NCI-H128 (cell line): ENCODE results near the gene LRTM2.

Source experiments
- DNase-seq: peaks from one replicate; lab custom pipeline; 2025; ENCODE audit not compliant: unreplicated experiment; lab: John Stamatoyannopoulos, UW

Gene LRTM2

DNA sequence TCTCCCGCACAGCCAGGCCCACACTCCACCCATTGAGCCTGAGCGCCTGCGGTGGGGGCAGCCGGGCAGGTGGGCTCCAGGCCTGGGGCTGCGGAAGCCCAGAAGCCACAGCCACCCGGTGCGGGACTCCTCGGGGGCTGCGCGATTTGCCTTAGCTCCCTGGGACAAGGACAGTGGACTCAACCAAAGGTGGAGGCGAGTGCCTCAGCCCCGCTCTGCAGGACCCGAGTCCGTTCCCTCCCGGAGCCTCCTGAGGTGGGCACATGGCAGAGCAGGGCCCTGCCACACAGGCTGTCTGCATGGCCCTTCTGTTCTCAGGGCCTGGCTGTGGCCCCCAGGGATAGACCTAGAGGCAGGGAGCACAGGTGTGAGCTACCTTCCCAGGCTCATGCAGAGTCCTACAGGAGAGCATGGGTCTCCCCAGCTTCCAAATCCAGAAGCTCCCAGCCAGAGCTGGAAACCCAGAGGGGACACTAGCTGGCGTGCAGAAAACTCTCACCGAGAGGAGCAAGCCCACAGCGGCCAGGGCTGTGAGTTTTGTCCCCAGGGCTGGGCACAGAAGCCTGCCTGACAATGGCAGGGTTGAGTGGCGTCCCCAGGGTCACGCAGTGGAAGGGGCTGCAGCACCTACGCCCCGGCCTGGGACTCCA lies 22.2 kb upstream of the LRTM2 start:
- DNase-seq: no peak

DNA sequence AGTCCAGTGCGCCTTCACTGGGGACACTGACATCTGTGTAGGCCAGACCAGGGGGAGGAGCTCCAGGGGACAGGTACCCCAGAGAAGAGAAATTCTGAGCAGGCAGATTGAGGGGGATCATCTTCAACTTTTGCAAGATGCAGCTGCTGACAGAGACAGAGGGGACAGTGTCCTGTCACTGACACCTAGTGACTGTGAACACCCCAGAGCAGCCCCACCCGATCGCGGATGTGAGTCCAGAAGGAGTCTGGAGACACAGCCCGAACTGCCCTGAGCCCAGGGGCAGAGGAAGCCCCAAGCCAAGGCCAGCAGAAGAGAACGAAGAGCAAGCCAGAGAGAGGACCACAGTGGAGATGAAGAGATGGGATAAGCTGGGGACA lies 21.7 kb upstream of the LRTM2 start:
- no peak for DNase-seq

DNA sequence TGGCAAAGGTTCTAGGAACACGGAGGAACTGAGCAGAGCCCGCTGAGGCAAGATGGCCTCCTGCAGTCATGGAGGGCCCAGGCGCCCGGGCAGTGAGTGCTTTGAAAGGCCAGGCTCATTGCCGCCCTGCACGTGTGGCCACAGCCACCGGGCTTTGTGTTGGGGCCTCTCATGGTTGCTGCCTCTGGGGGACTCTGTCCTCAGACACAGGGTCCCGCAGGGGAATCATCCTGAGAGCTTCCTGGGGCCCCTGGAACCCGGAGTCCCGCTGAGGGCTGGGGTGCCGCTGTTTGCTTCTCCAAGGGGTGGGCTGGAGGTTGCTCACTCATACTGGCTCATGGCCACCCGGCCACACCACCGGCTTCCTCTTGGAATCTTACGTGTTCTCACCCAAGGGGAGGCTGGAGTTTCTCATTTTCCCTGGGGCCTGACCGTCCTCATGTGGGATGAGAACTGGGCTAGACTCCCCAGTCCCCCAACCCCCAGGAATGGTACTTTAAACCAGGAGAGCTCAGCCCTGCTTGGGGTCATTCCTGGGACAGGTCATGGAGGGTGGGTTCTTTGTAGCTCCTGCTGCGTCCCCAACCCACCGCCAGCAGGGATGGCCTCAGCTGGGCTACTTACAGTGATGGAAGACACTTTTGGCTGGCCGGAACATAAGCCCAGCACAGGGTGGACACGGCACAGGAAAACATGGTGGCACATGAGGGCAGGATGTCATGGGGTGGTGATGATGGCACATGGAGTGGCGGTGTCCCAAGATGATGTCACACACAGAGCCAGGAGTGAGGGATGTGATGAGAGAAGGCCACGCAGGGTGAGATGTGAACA lies 21.1 kb upstream of the LRTM2 start:
- no peak for DNase-seq

DNA sequence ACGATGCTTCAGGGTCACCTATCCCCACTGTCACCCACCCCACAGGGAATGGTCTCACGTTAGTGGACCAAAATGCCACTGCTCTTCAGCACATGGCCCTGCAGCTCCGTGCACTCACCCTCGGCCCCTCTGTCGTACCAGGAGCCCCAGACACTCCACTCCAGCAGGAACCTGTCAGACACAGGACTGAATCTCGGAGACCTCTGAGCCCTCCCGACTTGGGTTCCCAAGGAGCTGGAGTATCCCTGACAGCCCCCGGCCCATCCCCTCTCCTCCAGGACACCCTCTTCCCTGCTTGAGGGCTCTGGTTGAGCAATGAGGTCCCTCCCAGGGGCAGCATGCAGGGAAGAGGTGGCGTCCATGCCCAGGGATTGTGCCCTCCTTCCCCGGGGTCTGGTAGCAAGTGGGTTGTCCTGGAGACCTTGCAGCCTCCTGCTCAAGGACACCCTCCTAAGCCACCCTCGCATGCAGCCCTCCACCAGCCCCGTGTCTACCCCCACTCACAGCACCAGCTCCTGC lies 20.4 kb upstream of the LRTM2 start:
- no peak for DNase-seq

DNA sequence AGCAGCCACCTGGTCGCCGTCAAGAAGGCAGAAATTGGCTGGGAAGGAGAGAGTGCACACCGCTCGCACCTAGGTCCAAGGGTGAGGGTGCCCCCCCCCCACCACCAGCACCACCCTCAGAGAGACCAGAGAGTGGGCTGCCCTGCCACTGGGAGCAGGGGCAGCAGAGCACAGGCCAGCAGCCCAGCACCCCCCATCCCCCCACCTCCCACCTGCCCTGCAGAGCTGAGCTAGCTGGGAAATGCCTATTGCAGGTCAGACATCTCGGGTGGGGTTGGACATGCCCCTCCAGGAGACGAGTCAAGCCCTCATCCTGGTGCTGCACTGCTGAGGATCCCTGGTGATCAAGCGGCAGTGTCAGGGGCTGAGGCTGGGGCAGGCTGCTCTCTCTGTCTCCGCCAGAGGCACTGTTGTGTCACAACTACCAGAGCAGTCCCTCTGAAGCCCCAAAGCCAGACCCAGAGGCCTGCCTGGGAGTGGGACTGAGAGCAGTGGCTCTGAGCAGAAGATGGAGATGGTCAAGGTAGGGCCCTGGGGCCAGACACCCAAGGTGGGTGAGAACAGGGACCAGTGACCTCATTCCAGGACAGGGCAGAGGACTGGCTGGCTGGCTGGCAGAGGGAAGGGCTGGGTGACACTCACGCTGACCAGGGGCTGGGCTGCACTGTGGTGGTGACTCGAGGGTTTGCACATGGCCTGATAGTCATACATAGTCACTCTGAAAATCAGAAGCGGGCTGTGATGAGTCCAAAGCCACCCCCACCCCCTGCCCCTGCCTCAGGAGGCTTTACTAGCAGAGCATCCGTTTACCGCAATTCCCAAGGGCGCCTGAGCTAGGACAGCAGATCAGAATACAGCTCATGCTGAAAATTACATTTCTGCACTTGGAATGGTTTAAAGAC lies 19.7 kb upstream of the LRTM2 start:
- no peak for DNase-seq

DNA sequence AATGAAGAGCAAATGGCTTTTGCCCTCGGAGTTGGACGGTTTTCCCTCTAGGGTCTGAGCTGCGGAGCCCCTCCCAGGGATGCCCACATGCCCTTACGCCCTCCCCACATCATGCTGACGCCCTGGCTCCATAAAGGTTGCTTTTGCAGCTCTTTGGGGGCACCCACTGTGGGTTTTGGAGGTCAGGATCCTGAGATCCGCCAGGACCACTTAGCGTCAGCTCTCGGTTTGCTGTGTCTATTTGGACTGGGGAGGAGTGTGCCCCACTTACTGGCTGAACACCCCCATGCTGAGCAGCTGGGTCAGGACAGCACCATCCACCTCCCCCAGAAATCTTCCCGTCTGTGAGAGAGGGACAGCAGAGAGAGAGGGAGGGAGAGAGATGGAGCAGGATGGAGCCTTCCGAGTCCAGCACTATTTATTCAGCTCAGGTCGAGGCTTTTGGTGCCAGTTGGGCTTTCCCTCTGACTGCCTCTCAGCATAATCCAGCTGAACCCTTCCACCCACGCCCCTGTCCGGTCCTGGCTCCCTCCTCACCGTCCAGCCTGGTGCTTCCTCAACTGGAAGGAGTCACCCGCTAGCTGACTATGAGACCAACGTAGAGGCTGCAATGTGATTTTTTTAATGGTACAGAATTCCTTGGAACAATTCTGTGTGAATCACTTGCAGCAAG lies 18.9 kb upstream of the LRTM2 start:
- no peak for DNase-seq

DNA sequence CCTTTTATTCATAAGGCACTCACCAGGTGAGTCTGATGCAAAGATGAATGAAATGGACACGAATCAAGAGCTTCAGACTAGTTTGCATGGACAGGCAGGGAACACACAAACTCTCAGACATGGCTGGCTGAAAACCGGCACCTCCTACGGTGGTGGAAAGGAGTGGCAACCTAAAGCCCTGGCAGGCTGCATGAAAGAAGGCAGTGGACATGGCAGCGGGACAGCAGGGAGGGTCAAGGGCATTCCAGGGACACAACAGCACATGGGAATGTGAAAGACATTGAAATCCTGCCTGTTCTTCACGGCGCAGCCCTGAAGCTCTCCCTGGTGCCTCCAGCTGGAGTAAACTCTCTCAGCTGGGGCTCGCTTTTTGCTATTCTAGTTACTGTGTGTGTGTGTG lies 16.6 kb upstream of the LRTM2 start:
- DNase-seq: no peak

DNA sequence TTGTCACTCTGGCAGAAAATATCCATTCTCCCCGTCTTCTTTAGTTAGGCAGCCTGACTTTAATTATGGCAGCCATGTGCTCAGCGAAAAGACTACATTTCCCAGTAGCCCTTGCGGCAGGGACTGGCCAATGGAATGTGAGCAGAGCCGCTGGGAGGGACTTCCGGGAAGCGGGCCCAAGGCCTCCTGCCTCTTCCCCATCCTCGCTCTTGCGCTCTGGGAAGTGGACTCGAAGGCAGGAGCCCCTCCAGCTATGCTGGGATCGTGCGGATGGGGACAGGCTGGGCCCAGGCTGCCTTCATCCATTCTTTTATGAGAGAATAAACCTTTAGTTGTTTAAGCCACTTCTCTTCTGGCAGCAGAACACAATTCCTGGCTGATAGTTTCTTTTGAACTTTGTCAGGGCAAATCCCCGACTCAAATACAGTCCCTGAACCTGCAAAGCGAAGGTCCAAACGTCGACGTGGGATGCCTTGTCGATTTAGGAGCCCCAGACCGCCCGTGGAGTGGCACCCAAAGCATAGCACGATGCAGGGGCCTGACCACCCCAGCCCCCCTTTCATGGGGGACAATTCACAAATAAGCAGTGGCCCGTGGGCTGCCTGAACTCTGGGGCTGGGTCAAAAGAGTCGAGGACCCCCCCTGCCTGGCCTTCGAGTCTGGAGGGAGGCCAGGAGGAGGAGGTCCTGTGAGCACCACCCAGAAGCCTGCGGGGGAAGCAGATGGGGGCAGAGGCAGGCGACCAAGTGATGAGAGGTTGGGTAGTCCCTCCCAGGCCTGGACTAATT lies 15.6 kb upstream of the LRTM2 start:
- no peak for DNase-seq

DNA sequence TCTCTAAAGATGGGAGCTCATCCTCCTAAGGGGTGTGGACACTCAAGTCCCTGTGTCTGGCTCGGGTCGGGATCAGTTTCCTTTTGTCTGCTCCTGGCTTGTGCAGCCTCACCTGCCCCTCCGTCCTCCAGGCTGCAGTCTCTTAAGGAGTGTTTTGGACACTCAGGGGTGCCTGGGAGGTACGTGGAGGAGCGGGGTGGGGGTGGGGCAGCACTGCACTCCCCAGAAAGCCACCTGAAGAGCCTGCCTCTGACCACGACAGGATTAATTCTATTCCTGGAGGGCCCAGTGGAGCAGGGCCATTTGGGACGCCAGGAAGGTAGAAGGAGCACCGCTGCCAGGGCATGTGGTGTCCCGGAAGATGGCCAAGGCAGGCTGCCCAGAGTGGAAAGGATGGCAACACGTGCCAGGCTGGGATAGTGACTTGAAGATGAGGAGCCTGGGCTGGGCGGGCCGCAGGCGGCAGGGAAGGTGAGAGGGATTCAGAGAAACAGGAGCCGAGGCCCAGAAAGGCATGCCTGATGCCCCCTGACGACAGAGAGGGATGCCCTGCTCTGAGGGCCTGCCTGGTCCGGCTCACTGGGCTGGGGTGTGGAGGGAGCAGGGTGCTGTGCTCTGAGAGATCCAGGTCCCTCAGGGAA lies 14.8 kb upstream of the LRTM2 start:
- DNase-seq: no peak

DNA sequence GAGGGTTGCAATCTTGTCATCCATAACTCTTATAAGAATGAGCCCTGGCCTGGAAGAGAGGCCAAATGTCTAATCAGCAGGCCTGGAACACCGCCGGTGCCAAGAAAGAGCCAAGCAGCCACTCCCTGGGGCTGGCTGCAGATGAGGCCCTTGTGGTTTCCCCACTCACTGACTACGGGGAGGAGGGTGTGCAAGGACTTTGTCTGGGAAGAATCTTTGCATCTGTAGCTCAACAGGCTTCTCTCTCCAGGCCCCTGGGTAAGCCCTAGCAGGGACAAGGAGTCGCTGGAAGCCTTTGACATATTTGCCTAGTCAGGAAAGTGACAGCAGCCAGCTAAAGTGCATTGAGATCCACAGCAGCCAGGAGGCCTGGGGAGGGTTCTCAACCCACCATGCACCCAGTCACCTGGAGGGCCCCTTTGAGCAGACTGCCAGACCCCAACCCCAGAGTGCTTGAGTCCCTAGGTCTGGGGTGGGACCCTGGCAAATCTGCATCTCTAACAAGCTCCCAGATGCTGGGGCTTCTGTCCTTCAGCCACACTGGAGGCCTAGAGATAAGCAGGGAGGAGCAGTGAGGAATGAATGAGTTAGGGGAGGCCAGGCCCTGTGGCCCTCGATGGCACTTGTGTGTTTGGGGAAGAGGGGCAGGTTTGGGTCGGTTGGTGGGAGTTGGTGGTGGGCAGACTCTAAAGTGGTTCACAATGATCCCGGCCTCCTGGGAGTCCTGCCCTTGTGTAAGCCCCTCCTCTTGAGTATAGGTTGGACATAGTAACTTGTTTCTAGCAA lies 13.9 kb upstream of the LRTM2 start:
- DNase-seq: no peak

DNA sequence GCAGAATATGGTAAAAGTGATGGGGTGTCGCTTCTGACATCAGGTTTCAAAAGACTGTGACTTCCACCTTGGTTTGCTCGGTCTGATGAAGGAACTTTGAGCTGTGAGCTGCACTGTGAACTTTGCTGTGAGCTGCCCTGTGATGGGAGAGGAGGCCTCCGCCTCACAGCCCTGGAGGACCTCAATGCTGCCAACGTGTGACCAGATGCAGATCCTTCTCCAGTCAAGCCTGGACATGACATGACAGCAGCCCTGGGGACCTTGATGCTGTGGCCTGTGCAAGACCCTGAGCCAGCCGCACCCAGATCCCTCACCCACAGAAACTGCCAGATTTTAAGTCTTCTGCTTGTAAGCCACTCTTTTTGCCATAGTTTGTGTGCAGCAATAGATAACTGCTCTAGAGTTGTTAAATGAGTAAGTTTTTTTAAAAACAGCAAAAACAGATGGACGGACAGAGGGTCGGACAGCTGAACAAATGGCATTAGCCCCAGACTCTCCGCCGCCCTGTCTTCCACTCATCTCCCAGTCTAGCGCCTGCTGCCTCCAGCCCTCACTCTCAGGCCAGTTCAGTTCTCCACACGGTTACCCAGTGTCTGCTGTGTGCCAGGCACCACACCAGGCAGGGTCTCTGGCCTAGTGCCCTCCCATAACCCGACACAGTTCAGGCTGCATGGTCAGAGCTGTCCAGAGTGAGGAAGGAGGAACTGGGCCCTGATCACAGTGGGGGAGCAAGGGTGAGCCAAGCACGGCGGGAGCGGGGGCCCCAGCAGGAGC lies 13.1 kb upstream of the LRTM2 start:
- DNase-seq: no peak

DNA sequence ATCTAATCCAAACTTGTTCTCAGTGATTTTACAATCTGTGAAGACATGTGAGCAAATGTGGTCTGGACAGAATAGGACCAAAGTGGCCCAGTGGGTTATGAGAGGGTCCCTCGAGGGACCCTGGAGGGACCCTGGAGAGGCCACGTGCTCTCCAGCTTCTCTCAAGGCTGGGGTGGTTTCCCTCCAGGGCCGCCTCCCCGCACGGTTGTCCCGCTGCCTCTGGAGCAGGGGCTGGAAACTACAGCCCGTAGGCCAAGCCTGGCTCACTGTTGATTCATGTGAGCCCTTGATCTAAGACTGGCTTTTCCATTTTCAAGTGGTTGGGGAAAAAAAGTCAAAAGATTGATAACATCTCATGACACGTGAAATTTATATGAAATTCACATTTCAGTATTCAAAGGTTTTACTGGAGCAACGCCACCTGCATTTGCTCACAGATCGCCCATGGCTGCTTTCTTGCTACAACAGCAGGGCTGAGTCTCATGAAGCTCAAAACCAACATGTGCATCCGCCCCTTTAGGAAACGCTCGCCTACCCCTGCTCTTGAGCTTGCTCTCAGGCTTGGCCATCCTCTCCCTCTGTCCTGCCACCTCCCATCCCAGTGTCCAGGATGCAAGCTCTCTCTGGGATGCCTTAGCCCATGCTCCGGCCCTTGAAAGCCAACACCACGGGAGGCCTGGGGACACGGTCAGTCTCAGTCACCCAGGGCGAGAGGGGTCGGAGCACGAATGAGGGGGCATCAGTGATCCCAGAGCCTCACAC lies 12.1 kb upstream of the LRTM2 start:
- no peak for DNase-seq

DNA sequence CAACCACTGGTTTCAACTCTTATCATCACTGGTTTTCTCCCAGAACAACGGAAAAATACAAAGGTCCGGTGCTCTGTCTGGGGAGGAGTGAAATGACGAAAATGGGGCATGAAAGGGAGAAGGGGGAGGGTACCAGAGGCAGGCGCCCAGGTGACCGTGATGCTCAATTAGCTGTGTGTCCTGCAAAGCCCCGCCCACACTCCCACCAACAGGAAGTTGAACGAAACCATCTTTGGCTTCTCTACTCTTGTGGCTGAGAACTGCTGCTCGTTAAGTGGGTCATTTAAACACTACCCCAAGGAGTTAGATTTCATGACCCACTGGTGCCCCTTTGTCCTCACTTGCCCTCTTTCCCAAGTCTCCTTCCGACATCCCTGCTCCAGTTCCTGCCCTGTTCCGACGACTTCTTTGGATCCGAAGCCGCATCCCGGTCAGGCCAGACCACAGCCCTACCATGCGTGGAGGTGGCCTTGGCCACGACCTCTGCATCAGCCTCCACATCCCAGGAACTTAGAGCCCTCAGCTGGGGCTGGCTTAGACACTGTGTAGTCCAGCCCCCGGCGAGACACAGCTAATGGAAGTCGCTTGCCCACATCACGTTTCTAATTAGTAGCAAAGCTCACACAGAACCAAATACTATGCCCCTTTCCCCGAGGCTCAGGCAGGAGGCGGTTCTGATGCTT lies 11.4 kb upstream of the LRTM2 start:
- no peak for DNase-seq

DNA sequence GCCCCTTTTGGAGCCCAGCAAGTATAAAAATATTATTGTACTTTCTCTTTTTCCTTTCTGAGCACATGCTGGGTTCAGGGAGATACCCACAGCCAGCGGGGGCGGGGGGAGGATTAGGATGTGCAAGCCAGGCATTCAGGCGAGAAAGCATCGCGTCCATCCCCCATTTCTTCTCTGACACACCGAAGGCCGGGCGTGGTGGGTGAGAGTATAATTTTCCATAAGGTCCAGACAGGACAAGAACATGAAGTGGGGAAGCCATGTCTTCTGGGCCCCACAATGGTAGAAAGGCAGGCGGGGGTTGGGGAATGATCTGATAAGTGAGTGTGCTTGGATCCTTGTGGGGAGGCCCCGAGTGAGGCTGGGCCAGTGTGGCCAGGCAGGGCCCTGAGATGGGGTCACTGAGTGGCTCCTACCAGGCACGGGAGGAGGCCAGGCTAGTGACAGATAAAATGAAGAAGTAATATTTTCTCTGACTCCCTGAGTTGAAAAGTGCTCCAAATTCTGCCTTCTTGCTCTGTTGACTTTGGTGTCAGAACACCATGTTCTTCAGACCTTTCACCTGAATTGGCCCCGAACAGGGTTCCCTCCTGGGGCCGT lies 10.7 kb upstream of the LRTM2 start:
- DNase-seq: no peak

DNA sequence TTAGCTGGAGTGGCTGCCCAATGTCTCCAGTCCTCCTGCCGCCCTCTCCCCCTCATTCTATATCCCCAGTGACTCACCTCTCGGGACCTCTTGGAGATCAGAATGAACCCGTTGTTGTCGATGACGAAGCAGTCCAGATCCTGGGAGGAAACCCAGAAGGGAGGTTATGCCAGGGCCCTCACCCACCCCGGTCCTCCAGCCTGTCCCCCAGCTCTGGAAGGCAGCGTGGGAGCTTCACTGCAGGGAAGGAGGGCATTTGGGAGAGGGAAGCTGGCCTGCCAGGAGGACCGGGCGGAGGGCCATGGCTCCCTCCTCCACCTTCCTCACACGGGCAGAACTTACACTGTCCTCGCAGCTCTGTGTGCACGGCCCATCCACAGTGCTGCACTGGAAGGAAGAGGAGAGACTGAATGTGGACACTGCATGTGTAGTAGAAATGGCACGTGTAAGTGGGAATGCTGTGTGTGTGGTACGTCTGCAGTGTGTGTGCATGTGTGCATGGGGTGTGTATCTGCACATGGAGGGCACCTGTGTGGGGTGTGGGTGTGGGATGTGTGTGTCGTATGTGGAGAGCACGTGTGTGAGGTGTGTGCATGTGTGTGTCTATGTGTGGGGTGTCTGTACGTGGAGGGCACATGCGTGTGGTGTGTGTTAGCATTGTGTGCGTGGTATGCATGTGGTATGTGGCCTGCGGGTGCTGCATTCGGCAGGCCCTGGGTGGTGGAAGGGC lies 10.0 kb upstream of the LRTM2 start:
- DNase-seq: no peak

DNA sequence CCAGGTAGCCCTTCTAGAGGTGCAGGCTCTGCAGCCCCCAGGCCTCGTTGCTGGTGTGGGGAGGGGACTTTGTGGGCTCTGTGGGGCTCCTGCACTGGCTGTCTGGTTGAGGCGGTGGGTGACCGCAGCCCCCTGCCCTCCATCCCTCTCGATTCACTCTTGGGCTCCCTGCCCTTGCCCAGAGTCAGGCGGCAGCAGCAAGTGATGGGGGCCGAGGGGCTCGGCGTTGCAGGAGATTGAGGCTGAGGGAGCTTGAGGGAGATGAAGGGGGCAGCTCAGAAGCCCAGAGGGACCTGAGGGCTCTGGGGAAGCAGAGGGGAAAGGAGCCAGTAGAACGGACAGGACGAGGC lies 9.5 kb upstream of the LRTM2 start:
- no peak for DNase-seq
